HG03558 (cell line): Measurements from ENCODE around the gene TNFRSF19.

ENCODE experiments used
- ATAC-seq: cut with Tn5 transposase; IDR thresholded peaks from one replicate; pipeline ENCODE4 v1.9.1; 2021; ENCODE audit warnings: moderate number of reproducible peaks; ENCODE audit not compliant: unreplicated experiment; ENCODE audit errors: extremely low read depth

Gene TNFRSF19

DNA sequence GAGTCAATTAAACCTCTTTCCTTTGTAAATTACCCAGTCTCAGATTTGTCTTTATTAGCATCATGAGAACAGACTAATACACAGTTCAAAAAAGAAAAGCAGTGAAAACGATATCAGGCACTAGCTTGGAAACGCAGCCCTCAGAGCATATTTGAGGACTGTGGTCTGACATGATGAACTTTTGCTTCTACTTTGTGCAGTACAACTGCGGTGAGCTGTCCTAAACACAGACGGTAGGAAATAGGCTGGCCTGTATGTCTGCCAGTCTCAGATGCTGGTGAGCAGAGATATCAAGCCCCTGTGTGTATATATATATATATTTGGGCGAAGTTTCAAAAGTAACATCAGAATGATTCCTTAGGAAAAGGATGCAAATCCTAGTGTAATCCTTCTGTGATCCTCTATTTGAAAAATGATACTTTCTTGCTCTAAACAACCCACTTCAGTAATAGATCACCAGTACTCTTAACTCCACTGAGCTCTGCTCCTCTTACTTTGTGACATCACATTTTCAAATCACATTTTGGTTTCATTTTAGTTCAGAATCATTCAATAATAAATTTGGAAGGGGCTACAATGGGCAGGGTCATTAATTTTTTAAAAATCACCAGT lies 74.4 kb downstream of the TNFRSF19 start:
- ATAC-seq: no peak

DNA sequence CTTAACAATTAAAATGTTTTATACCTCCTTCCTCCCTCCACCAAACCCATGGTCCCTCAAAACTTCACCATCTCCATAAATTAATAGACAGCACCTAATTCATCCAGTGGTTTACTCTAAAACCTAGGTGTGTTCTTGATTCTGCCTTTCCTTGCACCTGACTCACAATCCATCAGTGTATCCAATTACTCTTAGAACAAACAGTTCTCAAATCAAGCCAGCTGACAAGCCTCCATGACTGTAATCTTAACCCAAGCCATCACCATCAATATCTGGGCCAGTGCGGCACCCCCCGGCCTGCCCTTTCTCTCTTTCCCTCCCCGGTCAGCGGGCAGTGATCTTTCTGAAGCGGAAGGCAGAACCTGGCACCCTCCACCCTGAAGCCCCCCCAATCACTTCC lies 75.6 kb downstream of the TNFRSF19 start:
- no peak for ATAC-seq

DNA sequence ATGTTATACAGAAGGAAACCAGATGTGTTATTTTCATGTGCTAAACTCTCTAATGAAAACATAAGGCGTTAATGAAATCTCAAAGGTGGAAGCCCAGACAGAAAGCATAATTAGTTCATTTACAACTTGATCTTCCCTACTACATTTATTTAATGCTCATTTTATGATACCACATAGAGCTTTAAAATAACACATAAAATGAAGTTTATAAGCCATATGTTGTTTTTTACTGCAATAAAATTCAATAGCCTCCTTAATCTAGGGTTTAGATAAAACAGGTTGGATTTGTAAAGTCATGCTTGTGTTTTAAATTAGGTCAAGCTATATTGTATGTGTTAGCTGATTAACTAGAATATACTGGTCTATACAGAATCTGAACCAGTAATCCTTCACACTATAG lies 81.2 kb downstream of the TNFRSF19 start:
- no peak for ATAC-seq

DNA sequence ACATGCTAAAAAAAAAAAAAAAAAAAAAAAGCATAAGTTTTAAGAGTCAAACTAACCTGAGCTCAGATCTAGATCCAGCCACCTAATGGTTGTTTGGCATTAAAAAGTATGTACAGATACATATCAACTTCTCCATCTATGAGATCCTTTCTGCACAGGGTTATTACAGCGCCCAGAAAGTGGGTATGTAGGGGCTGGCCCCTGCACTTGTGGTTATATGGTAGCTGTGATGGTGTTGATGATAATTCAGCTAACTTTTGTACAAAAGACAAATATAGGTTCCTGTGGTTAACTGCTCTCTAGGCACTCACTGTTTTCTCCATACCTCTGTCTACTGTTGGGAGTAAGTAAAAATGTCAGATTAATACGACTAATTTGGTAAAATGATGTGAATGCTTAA lies 81.7 kb downstream of the TNFRSF19 start:
- ATAC-seq: no peak

DNA sequence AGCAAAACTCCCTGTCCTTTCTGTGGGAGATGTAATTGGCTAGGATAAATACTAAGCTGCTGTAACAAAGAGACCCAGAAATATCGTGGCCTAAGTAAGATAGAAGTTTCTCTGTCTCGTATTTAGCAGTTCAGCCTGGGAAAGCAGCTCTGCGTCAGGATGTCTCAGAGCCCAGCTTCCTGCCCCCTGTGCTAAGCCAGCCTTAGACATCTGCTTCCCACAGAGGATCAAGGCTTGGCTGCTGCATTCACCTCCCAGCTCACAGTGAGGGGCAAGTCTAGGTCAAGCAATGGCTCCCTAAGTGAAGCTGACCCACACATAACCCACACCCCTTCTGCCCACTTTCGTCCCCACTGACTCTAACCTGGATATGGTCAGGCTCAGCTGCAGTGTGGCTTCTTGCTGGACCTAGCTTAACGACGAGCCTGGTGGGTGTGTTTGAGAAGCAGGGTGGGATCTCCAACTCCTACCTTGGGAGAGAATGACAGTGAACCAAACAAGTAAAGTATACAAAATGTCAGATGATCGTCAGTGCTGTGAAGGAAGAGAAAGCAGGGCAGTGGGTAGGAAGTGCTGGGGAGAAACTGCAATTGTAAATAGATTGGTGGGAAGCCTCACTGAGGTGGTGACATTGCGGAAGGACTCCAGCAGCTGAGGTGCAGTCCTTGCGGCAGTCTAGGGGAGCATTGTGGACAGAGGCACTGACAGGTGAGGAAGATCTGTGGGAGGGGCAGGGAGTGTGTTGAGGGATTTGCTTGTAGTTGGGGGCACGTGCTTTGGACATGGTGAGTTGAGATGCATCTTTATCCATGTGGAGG lies 82.9 kb downstream of the TNFRSF19 start:
- ATAC-seq: no peak

DNA sequence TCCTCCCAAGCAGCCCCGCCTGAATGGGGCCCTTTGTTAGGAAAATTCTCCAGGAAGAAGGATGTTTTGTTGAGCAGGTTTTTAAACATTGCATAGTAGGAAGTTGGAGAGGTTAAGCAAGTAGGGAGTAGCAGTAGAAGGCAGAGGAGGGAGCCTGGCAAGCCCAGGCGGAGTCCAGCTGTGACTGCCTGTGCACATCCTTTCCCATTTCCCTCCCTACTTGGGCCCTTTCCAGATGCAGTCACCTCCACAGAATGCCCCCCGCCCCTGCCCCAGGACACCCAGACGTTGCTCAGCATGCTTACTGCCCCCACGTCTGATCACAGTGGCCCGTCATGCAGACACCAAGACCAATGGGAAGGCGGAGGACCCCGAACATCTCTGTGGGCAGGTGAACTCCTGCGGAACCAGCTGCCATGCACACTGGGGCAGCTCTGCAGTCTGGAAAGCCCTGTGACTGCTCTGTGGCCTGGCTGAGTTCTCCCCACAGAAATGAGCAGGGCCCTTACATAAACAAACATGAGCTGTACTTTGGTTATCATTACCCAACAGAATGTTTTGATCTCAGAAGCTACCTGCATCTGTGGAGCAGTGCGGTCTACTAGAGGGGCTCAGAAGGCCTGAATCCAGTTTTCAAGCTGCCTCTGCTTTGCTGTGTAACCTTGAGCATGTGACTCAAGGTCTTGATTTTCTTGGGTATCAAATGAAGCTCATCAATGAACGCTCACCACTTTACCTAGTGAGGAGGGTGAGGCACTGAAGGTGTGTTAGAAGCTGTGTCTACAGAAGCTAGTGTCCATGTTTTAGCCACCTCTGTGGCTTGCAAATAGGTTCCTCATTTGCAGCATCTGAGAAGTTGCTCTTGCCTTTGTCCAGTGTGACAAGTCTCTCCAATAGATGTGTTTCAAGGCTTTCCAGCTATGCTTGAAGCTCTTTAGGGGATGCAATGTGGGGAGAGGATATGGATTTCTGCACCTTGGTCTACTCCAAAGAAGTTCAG lies 84.2 kb downstream of the TNFRSF19 start:
- no peak for ATAC-seq

DNA sequence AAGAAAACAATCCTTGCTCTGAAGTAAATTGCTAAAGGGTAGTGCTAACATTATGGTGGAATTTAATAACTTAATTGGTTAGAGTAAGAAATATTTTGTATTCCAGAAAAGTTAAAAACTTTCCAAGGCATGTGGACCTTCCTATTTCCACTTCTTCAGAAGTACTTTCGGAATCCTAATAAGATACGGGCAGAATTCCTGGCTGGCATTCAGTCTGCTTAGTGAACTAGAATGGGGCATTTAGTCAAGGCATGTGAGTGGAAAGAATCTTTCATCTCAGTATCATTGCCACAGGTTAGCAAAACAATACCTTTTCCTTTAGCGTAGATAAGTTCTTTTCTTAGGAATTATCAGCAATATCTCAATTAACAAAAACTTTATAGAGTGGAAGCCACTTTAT lies 85.1 kb downstream of the TNFRSF19 start:
- no peak for ATAC-seq

DNA sequence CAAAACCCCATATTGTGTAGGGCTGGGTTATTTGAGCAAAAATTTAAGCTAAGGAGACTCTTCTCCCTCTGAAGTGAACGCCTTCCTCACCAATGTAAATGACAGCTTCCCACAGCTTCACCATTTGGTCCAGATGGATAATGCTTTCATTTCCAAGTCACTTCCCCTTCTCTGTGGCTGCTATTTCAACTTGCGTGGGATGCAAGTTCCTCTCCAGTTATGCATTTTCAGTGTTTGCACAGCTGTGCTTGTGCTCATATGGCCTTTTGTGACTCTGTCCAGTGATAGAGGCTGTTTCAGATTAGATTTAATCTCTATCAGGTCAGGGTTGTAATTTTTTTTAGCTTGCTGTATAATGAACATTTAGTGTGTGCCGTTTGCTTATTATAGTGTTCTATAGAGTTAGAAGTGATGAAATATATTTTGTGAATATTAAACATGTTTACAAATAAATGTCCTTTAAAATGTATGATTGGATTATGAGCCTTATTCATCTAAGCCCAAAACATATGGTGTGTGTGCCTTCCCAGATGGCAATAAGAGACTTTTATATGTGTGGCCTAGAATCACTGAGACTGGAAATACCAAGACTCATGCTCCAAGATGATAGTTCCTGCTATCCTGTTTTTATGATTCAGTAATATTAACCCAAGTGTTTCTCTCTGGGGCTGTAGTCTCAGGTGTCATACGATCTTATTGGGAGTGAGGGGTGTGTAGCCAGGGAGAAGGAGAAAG lies 86.6 kb downstream of the TNFRSF19 start:
- no peak for ATAC-seq

DNA sequence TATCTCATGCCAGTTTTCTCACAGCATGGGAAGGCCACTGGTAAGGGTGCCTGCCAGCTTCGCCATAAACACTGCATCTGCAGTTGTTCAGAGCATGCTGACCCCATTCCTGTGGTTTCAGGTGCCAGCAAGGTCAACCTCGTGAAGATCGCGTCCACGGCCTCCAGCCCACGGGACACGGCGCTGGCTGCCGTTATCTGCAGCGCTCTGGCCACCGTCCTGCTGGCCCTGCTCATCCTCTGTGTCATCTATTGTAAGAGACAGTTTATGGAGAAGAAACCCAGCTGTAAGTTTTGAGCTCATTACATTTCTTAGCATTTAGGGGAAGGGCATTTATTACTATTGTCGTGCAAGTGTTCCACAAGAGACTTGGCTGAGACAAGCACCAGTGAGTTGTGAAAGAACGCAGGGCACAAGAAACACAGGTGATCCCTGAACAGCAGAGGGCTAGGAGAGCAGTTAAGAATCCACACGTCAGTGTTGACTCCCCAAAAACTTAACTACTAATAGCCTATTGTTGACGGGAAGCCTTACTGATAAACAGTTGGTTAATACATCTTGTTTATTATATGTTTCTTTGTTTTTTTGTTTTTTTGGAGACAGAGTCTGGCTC lies 88.8 kb downstream of the TNFRSF19 start:
- no peak for ATAC-seq

DNA sequence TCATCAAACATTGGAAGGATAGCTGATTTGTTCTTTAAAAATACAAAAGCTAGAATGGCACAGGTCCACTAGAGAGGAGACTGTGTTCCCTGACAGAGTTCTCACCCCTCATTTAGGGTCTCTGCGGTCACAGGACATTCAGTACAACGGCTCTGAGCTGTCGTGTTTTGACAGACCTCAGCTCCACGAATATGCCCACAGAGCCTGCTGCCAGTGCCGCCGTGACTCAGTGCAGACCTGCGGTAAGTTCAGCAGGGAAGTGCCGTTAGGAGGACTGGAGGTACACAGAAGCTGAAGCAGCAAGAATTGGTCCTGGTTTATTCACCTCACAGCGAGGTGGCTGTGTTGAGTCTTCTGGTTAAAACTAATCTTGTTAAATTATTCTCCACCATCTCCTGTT lies 90.0 kb downstream of the TNFRSF19 start:
- ATAC-seq: no peak

DNA sequence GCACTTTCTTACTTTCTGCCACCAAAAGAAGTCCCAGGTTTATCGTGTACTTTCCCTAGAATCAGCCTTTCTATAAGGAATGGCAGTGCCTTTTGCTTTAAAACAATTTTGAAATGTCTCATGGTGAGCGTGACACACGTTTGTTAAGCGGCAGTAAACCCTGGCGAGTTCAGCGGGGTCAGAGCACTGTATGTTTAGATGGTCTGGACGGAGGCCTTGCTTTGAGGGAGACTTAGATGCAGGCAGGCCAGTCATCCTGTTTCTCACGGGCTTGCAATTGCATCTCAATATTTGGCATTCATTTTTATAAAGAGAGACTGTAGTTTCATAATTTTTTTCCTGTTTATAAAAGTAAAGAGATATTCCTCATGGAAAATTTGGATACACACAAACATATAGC lies 96.4 kb downstream of the TNFRSF19 start:
- ATAC-seq: no peak

DNA sequence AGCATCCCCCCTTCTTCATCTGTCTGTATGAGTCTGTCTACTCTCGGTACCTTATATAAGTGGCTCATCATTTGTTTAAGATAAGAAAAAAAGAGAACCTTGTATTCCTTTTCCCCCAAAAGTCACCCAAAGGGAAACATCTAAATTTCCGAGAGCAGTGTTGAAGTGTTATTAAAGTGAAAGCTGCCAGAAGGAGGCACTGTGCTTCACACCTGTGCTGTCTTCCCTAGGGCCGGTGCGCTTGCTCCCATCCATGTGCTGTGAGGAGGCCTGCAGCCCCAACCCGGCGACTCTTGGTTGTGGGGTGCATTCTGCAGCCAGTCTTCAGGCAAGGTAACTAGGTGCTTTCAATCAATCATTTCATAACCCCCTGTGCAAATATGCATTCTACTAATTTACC lies 97.5 kb downstream of the TNFRSF19 start:
- ATAC-seq: no peak

DNA sequence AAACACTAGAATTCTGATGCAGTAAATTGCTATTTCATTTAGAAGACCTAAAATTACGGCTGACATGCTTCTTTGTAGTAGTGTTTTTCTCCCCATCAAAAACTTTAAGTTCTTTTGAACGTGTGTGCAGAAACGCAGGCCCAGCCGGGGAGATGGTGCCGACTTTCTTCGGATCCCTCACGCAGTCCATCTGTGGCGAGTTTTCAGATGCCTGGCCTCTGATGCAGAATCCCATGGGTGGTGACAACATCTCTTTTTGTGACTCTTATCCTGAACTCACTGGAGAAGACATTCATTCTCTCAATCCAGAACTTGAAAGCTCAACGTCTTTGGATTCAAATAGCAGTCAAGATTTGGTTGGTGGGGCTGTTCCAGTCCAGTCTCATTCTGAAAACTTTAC lies 98.3 kb downstream of the TNFRSF19 start:
- ATAC-seq: no peak

DNA sequence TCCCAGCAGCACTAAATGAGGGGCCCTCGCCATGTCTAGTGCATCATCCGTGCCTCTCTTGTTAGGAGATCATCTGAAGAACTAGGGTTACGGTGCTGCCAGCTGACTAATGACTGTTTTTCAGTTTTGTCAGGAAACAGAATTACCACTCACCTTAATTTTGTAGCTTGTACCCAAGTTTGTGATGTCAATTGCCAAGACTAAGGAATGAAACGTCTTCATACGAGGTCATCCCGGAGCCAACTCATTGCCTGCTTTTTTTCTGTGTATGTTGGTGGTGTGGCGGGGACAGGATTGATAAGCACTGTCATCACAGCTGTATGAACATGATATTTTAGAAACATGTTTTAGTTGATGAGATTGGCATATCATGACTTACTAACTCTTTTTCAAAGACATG lies 100.6 kb downstream of the TNFRSF19 start:
- ATAC-seq: no peak

DNA sequence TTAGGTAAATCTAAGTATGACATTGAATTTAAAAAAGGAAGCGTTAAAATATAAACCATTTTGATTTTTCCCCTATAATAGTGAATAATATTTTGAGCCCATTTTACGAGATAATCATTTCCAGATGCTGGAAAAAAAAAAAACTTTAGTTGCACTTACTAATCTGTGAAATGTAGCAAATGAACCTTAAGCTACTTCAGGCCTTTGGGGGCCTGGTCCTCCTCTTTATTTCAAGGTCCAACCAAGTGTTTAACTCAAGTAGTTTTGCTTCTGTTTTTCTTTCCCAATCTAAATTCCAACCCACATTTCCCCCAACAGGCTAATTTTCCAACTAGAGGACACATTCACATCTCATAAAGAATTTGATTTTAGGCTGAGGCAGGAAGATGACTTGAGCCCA lies 101.2 kb downstream of the TNFRSF19 start:
- no peak for ATAC-seq

DNA sequence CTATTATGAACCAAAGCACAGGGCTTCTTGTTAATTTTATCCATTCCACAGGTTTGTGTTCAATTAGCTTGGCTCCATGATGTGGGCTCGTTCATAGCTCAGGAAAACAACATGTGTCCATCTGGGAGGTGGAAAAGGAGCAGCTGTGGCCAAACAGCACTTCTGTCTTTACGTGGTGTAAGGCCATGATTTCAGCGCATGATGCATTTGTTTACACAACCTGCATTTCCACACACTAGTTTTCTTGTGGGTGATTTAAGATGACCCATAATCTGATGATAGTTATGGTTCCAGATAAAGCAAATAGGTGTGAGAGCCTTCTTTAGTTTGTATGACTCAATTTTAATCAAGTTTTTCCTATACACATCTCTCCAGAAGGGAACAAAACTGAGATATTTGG lies 101.7 kb downstream of the TNFRSF19 start:
- ATAC-seq: no peak

DNA sequence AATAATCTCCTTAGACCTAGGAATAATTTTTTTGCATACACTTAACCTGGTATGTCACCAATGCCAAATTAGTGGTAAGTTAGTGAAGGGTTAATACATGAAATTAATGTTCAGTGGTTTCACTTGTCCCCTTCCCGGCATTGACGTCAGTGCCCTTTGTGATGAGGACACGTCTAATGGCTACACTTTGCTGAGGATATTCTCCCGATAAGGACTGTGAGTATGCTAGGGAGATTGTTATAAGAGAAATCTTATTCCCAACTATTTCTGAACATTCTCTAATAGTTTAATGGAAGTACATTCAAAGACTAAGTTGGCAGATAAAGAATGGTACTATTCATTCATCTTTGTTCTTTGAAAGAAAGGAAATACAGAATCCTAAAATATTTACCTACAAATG lies 102.4 kb downstream of the TNFRSF19 start:
- ATAC-seq: no peak

DNA sequence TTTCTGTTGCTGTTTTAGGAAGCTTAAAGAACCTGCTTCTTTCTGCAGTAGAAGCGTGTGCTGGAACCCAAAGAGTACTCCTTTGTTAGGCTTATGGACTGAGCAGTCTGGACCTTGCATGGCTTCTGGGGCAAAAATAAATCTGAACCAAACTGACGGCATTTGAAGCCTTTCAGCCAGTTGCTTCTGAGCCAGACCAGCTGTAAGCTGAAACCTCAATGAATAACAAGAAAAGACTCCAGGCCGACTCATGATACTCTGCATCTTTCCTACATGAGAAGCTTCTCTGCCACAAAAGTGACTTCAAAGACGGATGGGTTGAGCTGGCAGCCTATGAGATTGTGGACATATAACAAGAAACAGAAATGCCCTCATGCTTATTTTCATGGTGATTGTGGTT lies 103.1 kb downstream of the TNFRSF19 start:
- no peak for ATAC-seq

DNA sequence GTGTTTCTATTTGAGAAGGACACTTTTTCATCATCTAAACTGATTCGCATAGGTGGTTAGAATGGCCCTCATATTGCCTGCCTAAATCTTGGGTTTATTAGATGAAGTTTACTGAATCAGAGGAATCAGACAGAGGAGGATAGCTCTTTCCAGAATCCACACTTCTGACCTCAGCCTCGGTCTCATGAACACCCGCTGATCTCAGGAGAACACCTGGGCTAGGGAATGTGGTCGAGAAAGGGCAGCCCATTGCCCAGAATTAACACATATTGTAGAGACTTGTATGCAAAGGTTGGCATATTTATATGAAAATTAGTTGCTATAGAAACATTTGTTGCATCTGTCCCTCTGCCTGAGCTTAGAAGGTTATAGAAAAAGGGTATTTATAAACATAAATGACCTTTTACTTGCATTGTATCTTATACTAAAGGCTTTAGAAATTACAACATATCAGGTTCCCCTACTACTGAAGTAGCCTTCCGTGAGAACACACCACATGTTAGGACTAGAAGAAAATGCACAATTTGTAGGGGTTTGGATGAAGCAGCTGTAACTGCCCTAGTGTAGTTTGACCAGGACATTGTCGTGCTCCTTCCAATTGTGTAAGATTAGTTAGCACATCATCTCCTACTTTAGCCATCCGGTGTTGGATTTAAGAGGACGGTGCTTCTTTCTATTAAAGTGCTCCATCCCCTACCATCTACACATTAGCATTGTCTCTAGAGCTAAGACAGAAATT lies 103.8 kb downstream of the TNFRSF19 start:
- no peak for ATAC-seq
